SU-DHL-6 (cell line): Measurements from ENCODE around the gene G3BP1.

Experiments
- EZH2phosphoT487 ChIP-seq: fragments of 200-600 bp; sonication (generic), shearing (Covaris generic); conservative IDR thresholded peaks from 2 replicates; pipeline ENCODE4 v1.6.1; 2018; ENCODE audit warnings: mild to moderate bottlenecking, antibody characterized with exemption, low read length, moderate library complexity, mixed read lengths
- TF ChIP-seq, protein P1 (sequence below): fragments of 200-600 bp; sonication (generic); IDR thresholded peaks from one replicate; pipeline ENCODE4 v1.5.1; 2017; ENCODE audit warnings: antibody characterized with exemption, mild to moderate bottlenecking, low read length, moderate library complexity; ENCODE audit not compliant: insufficient read depth, poor library complexity, severe bottlenecking

DNA sequence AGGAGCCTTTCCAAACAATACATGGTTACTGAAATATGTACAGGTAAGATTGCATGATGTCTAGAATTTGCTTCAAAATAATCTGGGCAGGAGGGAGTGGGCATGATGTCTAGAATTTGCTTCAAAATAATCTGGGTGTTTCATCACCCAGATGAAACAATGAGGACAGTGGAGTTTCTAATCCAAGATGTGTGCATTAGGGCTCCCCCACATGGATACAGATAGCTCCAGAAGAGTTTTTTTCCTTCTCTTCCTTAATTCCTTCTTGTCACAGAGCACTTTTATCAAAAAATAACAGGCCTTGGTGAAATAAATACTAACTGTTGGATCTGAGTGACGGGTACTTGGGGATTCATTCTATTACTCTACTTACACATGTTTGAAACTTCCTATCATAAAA is 28.2 kb upstream of the G3BP1 start:
- TF ChIP-seq, protein P1, sequence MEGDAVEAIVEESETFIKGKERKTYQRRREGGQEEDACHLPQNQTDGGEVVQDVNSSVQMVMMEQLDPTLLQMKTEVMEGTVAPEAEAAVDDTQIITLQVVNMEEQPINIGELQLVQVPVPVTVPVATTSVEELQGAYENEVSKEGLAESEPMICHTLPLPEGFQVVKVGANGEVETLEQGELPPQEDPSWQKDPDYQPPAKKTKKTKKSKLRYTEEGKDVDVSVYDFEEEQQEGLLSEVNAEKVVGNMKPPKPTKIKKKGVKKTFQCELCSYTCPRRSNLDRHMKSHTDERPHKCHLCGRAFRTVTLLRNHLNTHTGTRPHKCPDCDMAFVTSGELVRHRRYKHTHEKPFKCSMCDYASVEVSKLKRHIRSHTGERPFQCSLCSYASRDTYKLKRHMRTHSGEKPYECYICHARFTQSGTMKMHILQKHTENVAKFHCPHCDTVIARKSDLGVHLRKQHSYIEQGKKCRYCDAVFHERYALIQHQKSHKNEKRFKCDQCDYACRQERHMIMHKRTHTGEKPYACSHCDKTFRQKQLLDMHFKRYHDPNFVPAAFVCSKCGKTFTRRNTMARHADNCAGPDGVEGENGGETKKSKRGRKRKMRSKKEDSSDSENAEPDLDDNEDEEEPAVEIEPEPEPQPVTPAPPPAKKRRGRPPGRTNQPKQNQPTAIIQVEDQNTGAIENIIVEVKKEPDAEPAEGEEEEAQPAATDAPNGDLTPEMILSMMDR = no peak
- no peak for TF ChIP-seq EZH2phosphoT487
